Measurements from ENCODE around the gene PALD1. TPM values are rescaled to one million over a fixed set of nuclear protein-coding genes. Genes with fewer than 3 reads are reported as not detected.

PALD1 gene
- total RNA-seq, 2 donors from 2014 or later: 4.9 to 11.7 TPM

- 92 to 100% methylated on average over 5 to 11 of the region's 11 CpGs for WGBS, 2 donors
- no peak for DNase-seq
Measured at GRCh38 chr10:70557086-70557845, 78.7 kb downstream of the PALD1 start.

GRCh38 chr10:70557876-70558275 lies 79.3 kb downstream of the PALD1 start:
- Histone ChIP-seq H3K27ac (no peak overlapping the region), H3K4me1 (no peaks in the 10 kb centered on the region), H3K27me3 (no peaks in the 10 kb centered on the region), H3K9me3 (no peaks in the 10 kb centered on the region), H3K36me3 (replicated peaks in 1 of 2; ENCODE audit: insufficient read depth in 1 of 2, low read depth in 2 of 2) (no peaks in the 10 kb centered on the region), H3K4me3 (no peak overlapping the region)
- no peak for TF ChIP-seq CTCF (IDR thresholded peaks at IDR 0.05)
- no peak for TF ChIP-seq POLR2A (IDR thresholded peaks at IDR 0.05)
- DNase-seq (no peak), ATAC-seq (no peak)
- intact Hi-C loops (cut with DNase I): loop anchor here (10.0 kb wide), 1 partner anchor 727 kb away; no protein-coding TSS in a partner anchor
- 71 to 78% methylated on average over 2 of the region's 2 CpGs for WGBS, 2 donors

More at GRCh38 chr10:70557086-70557845, 78.7 kb downstream of the PALD1 start:
- Histone ChIP-seq H3K4me1 (no peaks in the 10 kb centered on the region), H3K36me3 (replicated peaks in 1 of 2; ENCODE audit: insufficient read depth in 1 of 2, low read depth in 2 of 2) (no peaks in the 10 kb centered on the region), H3K27me3 (no peaks in the 10 kb centered on the region), H3K9me3 (no peaks in the 10 kb centered on the region), H3K27ac (no peak overlapping the region), H3K4me3 (no peak overlapping the region)
- no peak for TF ChIP-seq CTCF (IDR thresholded peaks at IDR 0.05)
- TF ChIP-seq POLR2A (IDR thresholded peaks at IDR 0.05): no peak
- ATAC-seq: no peak
- intact Hi-C loops (cut with DNase I): loop anchor here (10.0 kb wide), 1 partner anchor 728 kb away; no protein-coding TSS in a partner anchor

GRCh38 chr10:70558295-70558694 lies 79.7 kb downstream of the PALD1 start:
- TF ChIP-seq POLR2A (IDR thresholded peaks at IDR 0.05): no peak
- TF ChIP-seq CTCF (IDR thresholded peaks at IDR 0.05): no peak
- Histone ChIP-seq H3K9me3 (no peaks in the 10 kb centered on the region), H3K27ac (no peak overlapping the region), H3K4me3 (no peak overlapping the region), H3K27me3 (no peaks in the 10 kb centered on the region), H3K4me1 (no peaks in the 10 kb centered on the region), H3K36me3 (replicated peaks in 1 of 2; ENCODE audit: insufficient read depth in 1 of 2, low read depth in 2 of 2) (no peaks in the 10 kb centered on the region)
- ATAC-seq: no peak
- no peak for DNase-seq
- 78 to 83% methylated on average over 11 of the region's 11 CpGs for WGBS, 2 donors
- intact Hi-C loops (cut with DNase I): loop anchor here (10.0 kb wide), 1 partner anchor 727 kb away; no protein-coding TSS in a partner anchor

GRCh38 chr10:70558871-70559810 lies 80.6 kb downstream of the PALD1 start:
- H3K27ac ChIP-seq: no peak overlapping the region
- DNase-seq: peak; percentile 33 to 66 (median 50)
- H3K4me3 ChIP-seq: no peak overlapping the region
- no peaks in the 10 kb centered on the region for H3K36me3 ChIP-seq (replicated peaks in 1 of 2; ENCODE audit: insufficient read depth in 1 of 2, low read depth in 2 of 2)
- no peaks in the 10 kb centered on the region for H3K4me1 ChIP-seq
- peak; percentile 30 for ATAC-seq
- TF ChIP-seq CTCF (IDR thresholded peaks at IDR 0.05): peak in 6 of 7 experiments; percentile 7 to 64 (median 34)
- TF ChIP-seq POLR2A (IDR thresholded peaks at IDR 0.05): no peak
- intact Hi-C loops (cut with DNase I): loop anchor here (10.0 kb wide), 1 partner anchor 726 kb away; no protein-coding TSS in a partner anchor
- no peaks in the 10 kb centered on the region for H3K27me3 ChIP-seq
- WGBS, 2 donors: 27 to 44% methylated on average over 20 of the region's 20 CpGs
- H3K9me3 ChIP-seq: no peaks in the 10 kb centered on the region

All from body of pancreas (tissue), 4 donors.